DMS 273 treated with DMSO at 0.1 percent for 48 hours (cell line): ENCODE data around the gene PHKA2.
"Not testable (repeated sequence)": the region's sequence is repeated elsewhere in the genome, so short reads cannot be mapped to it uniquely, and the experiment has no call there.

ENCODE experiments used
- DNase-seq: peaks from one replicate; lab custom pipeline; 2025; lab: John Stamatoyannopoulos, UW

The PHKA2 gene

GRCh38 chrX:18864390-18864920, 119.5 kb downstream of the PHKA2 start:
- DNase-seq, result no peak

- no peak for DNase-seq
Measured at GRCh38 chrX:18861511-18861910, 122.4 kb downstream of the PHKA2 start.

- DNase-seq, result no peak
Measured at GRCh38 chrX:18856645-18856997, 127.3 kb downstream of the PHKA2 start.

GRCh38 chrX:18855919-18856644, 127.8 kb downstream of the PHKA2 start:
- DNase-seq, result no peak

- not testable (repeated sequence) for DNase-seq
Measured at GRCh38 chrX:18847901-18848300, 136.0 kb downstream of the PHKA2 start.
